Inferior parietal cortex (tissue), 1 donor: ENCODE measurements around the gene CAB39.
"Not testable (repeated sequence)": the region's sequence is repeated elsewhere in the genome, so short reads cannot be mapped to it uniquely, and the experiment has no call there.

Experiments used
- DNase-seq: peaks from one replicate; pipeline ENCODE4 v3.0.0-alpha.2; 2016; ENCODE audit errors: extremely low spot score

CAB39 gene

DNA sequence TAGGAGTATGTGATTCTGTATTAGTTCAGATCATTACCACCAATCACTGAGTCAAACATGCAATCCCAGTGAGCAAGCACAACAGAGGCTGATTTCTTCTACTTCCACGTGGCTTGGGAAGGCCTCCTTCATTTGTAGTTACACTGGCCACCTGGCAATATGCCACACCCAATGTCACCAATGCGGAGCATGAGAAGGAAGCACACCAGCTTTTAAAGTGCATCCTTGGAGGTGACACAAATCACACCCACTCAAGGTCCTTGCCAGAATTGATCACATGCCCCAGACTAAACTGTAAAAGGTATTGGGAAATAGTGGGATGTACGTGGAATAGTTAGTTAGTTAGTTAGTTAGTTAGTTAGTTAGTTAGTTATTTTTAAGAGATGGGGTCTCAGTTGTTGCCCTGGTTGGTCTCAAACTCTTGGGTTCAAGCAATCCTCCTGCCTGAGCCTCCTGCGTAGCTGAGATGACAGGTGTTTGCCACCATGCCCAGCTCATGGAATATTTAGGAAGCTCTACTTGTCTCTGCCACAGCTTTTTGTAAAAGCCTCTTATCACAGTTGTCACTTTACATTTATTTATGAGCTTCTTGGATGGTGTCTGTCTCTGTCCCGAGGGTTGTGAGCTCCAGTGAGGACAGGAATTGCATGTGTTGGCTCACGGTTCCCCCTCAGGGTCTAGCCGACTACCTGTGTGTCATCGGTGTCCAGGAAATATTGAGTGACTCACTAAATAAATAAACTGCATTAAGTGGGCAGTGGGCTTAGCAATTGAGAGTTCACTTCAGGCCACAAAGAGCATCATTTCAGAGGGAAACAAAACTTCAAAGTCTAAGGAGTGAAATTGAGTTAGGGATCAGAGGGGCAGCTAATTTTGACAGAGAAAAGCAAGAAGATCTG is 28.1 kb upstream of the CAB39 start:
- no peak for DNase-seq

DNA sequence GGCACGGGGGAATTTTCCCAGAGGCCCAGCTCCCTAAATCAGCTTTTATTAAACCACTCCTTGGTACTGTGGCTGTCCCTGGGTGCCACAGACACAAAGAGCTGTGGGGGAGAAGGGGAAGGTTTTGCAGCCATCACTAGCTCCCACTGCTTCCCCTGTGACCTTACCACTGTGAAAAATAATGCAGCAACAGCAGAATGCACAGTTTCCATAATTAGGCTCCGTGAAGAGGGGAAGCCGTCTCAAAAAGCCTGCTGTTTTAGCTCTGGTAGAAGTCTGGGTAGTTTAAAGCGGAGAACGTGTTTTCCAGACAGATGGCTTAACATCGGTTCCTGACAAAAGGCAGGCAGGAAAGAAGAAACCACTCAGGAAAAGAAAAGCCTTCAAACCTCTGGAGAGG is 27.5 kb upstream of the CAB39 start:
- DNase-seq: peak; percentile 34

DNA sequence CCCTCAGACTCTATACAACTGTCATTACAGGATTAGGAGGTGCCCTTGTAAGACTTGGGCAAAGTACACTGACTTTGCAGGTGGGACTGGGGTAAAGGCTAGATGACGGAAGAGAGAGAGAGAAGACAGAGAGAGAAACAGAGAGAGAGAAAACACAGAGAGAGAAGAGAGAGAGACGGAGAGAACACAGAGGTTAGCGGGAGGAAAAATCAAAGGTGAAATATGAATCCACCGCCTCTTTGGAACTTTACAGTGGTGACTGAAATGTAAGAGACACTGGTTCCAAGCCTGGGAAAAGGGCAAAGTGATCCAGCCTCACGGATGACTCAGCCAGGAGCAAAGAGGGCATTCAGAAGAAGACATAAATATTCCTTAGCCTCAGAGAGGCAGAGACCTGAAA is 25.1 kb upstream of the CAB39 start:
- no peak for DNase-seq

DNA sequence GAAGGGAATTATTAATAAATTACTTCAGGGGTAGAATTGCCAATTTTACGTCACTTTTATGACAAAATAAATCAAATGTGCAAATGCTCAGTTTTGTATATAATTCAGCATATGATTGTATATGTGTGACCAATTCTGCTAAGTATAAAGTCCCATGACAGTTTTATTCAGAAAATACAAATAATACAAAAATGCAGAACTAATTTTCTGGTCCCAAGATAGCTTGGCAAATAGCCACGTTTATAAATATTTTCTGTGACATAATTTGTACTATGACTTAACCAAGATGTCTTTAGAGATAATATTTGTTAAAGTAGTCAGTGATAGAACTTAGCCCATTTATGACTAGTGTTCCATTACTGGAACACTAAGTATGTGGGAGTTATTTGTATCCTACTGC is 24.2 kb upstream of the CAB39 start:
- DNase-seq: no peak

DNA sequence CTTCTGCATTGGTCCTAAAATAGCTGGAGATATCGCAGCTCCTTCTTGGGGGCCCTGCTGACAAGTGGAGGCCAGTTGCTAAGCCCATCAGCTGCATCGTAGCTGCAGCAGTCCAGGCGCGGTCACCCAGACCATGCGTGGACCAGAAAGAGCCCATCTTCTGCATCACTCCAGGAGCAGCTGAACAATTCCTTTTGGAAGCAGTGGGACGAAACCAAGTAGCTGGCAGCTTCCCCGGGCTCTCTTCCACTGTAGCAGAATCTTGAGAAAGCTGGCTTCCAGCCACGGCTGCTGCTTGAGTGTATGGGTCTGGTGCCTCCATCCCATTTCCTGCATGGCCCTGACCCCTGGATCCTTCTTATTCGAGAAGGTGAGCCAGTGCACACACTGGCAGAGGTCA is 22.2 kb upstream of the CAB39 start:
- DNase-seq: no peak

DNA sequence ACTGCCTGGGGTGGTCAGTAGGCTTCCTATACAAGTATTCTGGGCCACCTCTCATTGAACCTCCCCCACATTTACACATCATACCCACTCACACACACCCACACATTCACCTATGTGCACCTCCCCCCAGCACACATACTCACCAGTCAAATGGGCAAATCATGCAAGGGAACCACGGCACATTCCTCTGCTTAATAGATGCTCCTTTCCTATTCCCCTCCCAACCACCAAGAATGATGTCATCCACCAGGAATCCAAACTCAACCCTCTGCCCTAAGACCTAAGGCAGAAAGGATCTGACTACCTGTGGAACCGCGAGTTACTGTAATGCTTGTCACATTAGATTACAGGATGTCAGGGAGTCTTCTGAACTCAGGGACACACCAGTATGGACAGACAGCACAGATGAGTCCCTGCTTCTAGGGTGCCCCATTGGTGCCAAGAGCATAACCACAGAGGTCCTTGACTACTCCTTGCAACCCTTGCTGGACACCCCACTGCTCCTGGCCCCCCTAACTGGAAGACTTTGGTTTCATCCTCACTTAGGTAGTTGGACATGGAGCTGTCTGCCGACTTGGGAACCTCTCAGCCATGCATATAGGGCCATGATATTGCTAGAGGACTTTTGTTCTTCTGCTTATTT is 21.5 kb upstream of the CAB39 start:
- no peak for DNase-seq

DNA sequence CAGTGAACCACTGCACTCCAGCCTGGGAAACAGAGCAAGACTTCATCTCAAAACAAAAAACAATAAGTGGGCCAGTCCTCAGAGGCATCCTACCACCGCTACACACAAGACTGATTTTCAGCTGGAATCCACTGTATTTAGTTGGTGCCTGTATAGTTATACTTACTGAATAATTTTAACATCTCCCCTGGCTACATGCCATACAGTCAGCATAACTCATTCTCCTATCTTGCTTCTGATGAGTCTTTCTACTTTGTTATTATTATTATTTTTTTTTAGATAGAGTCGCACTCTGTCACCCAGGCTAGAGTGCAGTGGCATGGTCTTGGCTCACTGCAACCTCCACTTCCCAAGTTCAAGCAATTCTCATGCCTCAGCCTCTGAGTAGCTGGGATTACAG is 19.9 kb upstream of the CAB39 start:
- no peak for DNase-seq

DNA sequence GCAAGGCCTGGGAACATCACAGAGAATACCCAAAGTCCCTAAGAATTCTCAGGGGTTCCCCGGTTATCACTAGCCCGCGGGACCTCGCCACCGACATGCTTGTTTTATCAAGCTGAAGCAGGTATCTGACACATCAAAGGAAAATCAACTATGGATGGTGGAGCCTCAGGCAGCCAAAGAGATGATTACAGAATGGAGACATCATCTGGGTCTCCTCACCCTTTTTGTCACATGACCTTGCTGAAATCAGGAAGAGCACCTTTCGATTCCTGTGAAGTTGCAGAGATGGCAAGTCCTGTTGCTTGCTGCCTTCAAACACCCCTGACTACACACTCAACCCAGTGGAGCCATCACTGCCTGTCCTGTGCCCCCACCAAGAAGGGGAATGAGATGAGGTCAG is 19.2 kb upstream of the CAB39 start:
- no peak for DNase-seq

DNA sequence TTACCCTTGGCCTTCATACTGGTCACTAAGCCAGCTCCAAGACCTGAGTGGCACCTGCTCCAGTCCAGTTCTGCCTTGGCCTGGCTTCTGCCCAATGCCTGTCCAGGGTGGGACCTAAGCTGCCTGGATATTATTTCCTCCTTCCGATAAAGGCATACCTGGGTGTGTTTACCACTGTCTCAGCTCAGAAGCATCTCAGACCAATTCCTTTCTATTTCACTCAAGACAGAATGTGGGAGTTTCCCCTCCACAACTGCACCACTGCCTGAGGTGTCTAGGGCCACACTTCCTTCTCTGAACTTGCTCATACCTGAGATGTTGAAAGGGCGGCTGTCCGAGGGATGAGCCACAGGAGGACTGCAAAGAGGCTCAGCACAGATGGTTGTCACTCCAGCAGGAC is 18.4 kb upstream of the CAB39 start:
- no peak for DNase-seq

DNA sequence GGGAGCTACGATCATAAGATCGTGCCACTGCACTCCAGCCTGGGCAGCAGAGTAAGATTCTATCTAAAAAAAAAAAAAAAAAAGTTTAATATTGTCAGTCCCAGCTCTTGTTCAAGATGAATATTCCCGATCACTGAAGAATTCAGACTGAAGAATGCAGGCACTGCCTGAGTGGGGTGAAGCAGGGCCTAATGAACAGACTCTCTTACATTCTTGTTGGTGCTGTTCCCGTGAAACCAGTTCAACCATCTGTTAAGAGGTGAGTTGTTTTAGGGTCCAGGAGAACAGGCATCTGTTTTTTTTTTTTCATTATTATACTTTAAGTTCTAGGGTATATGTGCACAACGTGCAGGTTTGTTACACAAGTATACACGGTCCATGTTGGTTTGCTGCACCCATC is 17.1 kb upstream of the CAB39 start:
- DNase-seq: no peak

DNA sequence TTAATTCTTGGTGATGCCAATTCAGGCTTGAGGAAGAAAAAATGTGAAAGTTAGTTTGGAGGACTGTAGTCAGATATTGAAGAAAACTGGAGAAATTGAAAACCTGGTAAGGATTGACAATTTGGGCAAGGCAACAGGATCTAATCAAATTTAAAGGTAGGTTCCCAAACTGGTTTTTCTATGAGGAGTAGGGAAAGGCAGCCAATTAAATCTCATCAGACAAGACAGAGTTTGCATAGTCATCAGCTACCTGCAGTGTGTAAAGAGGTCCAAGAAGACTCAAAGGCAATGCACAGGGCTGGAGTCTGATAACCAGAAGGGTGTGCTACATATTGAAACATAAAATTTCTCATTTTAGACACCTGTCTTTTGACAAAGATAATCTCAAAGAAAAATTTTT is 16.0 kb upstream of the CAB39 start:
- no peak for DNase-seq

DNA sequence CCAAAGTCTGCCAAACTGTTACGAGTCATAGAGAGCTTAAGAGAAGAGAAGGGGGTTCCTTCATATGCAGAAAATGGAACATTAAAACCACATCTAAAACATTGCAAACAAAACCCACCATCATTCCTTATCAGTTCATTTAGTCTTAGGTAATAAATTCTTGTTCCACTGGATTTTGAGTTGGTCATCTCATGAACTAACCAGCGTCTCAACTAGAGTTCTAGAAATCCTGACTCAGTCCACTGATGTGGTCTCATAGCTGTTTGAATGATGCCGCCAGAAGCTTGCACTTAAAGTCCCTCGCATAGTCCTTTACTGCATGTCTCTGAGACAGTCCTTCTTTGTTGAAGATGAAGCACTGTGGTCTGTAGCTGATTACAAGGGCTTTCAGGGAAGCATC is 15.0 kb upstream of the CAB39 start:
- DNase-seq: no peak

DNA sequence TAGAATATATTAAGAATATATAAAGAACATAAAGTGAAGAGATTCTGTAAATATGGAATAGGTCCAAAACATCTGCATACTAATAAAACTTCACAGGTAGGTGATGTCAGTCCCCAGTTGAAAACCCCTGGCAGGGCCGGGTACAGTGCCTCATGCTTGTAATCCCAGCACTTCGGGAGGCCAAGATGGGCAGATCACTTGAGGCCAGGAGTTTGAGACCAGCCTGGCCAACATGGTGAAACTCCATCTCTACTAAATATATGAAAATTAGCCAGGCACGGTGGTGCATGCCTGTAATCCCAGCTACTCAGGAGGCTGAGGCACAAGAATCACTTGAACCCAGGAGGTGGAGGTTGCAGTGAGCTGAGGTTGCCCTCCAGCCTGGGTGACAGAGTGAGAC is 13.9 kb upstream of the CAB39 start:
- not testable (repeated sequence) for DNase-seq

DNA sequence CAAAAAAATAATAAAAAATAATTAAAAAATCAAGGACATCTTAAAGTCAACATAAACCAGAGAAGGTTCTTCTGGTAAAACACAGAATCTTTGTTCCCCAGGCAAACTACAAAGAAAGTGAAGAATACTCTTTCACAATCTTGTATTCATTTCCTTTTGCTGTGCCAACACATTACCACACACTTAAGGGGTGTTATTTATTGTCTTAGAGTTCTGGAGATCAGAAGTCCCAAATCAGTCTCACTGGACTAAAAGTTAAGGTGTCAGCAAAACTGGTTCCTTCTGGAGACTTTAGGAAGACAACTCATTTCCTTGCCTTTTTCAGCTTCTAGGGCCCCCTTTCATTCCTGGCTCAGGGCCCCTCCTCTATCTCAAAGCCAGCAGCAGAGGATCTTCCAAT is 12.2 kb upstream of the CAB39 start:
- DNase-seq: no peak

DNA sequence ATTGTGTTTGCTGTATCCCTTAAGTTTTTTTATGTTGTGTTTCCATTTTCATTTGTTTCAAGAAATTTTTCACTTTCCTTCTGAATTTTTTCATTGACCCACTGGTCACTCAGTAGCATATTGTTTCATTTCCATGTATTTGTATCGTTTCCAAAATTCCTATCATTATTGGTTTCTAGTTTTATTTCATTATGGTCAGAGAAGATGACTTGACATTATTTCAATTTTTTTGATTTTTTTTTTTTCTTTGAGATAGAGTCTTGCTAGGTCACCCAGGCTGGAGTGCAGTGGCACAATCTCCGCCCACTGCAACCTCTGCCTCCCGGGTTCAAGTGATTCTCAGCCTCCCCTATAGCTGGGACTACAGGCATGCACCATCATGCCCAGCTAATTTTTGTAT is 11.3 kb upstream of the CAB39 start:
- DNase-seq: no peak

DNA sequence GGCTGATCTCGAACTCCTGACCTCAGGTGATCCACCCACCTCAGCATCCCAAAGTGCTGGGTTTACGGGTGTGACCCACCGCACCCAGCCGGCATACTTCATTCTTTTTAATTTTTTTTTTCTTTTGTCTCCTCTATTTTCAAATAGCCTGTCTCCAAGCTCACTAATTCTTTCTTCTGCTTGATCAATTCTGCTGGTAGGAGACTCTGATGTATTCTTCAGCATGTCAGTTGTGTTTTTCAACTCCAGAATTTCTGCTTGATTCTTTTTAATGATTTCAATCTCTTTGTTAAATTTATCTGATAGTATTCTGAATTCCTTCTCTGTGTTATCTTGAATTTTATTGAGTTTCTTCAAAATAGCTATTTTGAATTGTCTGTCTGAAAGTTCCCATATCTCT is 10.2 kb upstream of the CAB39 start:
- not testable (repeated sequence) for DNase-seq

DNA sequence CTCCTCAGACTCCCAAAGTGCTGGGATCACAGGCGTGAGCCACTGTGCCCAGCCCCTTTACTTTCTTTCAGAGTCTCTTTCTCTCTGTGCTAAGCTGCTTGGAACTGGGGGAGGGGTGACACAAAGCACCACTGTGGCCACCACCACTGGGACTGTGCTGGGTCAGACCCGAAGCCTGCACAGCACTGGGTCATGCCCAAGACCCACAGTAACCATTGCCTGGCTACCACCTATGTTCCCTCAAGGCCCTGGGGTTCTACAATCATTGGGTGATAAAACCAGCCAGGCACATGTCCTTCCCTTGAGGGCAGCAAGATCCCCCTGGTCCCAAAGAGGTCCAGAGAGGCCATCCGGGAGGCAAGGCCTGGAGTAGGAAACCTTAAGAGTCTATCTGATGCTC is 9.1 kb upstream of the CAB39 start:
- DNase-seq: no peak

DNA sequence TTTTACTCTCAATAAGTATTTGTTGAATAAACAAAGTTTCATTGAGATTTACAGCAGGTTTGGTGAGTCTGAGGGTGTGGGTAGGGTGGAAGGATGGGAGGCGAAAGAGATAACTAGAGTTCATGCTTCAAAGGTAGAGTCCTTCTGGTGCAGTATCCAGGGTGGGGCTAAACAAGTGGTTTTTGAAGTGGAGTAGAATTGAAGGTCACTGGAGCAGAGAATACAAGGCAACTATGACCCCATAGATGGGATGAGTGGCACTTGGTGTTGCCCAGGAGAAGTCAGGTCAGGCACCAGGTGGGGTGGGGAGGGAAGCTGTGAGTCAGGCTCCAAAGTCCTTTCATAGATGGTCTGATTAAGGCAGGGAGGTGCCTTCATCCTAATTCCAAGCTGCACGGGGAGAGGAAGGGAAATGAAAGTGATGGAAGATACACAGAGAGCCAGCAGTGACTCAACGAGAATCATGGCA is 6.6 kb upstream of the CAB39 start:
- DNase-seq: no peak

DNA sequence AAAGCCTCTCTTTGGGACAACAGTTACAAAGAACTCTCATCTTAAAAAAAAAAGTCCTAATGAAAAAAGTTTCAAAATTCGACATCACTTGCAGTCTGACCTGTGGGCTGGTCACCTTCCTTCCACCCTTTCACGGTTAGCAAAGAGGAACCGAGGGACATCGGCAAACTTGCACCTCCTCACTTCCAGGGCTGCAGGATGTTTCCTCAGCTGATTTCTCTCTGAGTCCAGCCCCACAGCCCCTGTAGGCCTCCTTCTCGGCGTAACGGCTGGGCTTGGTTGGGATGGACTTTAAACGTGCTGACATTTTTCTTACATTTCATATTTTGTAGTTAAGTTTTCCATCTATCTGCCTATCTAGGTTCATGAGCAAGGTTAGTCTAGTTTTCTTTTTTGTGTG is 5.7 kb upstream of the CAB39 start:
- DNase-seq: no peak

DNA sequence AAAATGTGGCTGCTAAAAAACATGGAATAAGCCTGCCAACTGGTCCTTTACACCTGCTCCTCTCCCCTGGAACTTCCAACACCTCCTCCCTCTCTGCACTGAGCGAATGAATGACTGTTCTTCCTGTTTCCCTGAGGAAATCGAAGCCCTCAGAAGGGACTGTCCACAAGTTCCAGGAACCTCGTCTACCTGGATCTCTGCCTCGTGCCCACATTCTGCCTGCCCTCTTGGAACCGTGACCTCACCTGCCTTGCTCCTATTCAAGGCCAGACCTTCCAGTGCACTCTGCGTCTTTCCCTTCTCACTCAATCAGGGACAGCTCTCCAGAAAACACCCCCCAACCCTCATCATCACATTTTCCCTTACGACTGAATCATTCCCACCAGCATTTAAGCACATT is 4.4 kb upstream of the CAB39 start:
- no peak for DNase-seq

DNA sequence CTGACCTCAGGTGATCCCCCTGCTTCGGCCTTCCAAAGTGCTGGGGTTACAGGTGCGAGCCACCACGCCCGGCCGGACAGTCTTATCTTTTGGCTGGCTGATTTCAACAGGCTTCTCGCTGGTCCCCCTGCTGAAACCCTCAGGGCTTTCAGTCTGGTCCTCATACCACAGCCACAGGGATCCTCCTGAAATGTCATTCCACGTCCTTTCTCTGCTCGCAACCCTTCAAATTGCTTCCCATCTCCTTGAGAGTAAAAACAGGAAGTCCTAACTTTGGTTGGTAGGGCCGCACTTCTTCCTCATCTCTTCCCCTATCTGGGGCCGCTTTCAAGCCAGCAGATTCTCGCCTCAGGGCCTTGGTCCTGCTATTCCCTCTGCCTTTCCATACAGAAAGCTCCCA is 1.4 kb upstream of the CAB39 start:
- DNase-seq: no peak

DNA sequence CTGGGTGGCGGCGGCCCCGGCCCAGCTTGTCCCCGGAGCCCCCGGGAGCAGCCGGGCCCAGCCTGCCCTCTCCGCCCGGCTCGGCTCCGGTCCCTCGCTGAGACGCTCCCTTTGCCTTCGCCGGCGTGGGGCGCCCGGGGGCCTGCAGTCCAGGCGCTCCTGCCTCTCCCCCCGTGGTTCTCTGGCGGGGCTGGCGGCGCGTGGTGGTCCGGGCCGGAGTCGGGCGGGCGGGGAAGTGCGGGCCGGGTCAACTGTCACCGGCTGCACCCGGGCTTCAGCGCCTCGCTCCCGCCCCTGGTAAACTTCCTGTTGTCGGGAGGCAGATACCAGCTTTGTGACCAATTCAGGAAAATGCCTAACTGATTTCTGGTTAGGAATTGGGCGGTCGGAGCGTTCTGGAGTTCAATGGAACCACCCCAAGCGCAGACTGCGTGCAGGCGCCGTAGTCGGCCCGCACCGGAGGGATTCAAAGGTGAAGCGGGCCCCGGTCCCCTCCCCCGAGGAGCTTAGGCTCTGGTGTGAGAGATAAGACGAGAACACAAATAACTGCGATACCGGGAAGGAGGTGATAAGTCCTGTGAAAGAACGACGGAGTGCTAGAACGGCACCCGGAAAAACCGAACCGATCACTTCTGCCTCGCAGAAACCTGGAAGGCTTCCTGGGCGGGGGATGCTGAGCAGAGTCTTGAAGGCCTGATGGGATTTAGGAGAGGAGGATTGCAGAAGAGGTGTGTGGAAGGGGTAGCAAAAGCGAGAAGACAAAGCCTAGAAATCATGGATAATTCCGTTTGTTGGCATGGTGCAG is 891 bp downstream of the CAB39 start:
- DNase-seq: peak; percentile 44

DNA sequence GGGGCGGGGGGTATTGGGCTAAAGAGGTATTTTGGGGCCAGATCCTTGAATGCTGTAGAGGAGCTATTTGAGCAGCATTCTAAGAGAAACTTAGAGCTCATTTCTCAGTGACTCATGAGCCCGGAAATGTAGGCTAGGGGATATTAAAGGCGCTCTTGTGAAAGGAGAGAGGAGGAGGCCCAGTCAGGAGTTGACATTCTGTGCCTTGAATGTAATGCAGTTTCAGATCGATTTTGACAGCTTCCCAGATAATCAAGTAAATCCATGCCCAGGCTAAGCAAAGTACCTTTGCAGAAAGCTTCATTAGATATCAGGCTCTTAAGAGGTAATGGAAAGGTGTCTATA is 1.5 kb downstream of the CAB39 start:
- DNase-seq: no peak
